Measurements from ENCODE around the gene EIF4G1. TPM values are rescaled to one million over a fixed set of nuclear protein-coding genes. Genes with fewer than 3 reads are reported as not detected.

Gene EIF4G1
- total RNA-seq, 1 experiment from 2014 or later = 496 TPM

DNA sequence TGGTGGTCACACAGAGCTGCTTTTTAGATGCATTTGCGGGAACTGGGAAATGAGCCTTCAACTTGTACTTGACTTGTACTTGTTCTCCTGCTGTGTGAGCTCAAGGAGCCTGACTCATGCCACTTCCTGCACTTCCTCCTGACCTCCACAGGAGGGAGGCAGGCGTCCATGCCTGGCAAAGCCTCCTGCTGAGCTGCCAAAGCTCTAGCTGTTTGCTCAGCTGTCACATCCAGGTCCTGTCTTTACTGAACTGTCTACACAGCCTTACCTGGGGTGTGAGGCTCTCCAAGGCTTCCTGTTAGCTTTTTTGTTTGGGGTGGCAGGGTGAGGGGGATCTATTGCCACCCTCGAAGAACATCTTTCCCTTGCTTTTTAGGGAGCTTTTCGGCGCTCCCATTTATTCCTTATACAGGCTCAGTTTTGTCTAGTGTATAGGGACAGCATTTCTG lies 57.2 kb downstream of the EIF4G1 start:
- peaks cover 5% of the 10 kb centered on the region for H3K79me2 ChIP-seq (ENCODE audit: insufficient read depth, low read length)
- peaks cover 5 to 23% of the 10 kb centered on the region in 2 experiments; a peak in 3 of 4 replicates for H3K4me1 ChIP-seq (ENCODE audit: control insufficient read depth in 1 of 2, insufficient read depth in 2 of 2, low read length in 2 of 2)
- DNase-seq (ENCODE audit: low read depth, low spot score) (peak; percentile 73), ATAC-seq (peak; percentile 93)
- RAD21 ChIA-PET (ENCODE audit: low non-redundant PET in 1 of 2, low total read pairs in 2 of 2, uncharacterized antibody in 2 of 2, unreplicated experiment in 2 of 2) = interaction anchor here (0.5 to 2.2 kb wide), 13 partner anchors 9 to 189 kb away, joined by 3 to 19 read pairs (median 5); partner anchors contain the start of genes EPHB3 (in 1 of the 2) and POLR2H (in 1 of the 2)
- no TSS peak for BruUV-seq (replicated peaks)
- intact Hi-C loops (cut with micrococcal nuclease) = loop anchor here (1.0 to 10.0 kb wide), 5 partner anchors 47 to 403 kb away; no protein-coding TSS in a partner anchor
- H3K9me3 ChIP-seq (ENCODE audit: control insufficient read depth in 1 of 2, insufficient read depth in 1 of 2, low read depth in 1 of 2, low read length in 2 of 2) = no peaks in the 10 kb centered on the region
- H3K4me2 ChIP-seq (ENCODE audit: low read length) = peak overlapping the region; percentile 20; the same call in 1 of the 2 replicates
- H2AFZ ChIP-seq (ENCODE audit: low read depth, low read length, poor library complexity, severe bottlenecking) = no peak overlapping the region
- CTCF ChIA-PET = interaction anchor here (0.6 to 6.1 kb wide), 27 partner anchors 9 to 476 kb away, joined by 3 to 152 read pairs (median 5); partner anchors contain the start of gene CHRD
- TF ChIP-seq TCF7L2 (IDR thresholded peaks at IDR 0.05; ENCODE audit: borderline replicate concordance, extremely low read depth, insufficient read depth, insufficient read length) = no peak
- TF ChIP-seq POLR2A (IDR thresholded peaks at IDR 0.05; ENCODE audit: borderline replicate concordance, extremely low read depth, insufficient read depth, insufficient read length) = no peak
- TF ChIP-seq YY1 (IDR thresholded peaks at IDR 0.05; ENCODE audit: extremely low read depth, insufficient replicate concordance, low read depth, low read length) = peak; percentile 27
- TF ChIP-seq, protein P1, sequence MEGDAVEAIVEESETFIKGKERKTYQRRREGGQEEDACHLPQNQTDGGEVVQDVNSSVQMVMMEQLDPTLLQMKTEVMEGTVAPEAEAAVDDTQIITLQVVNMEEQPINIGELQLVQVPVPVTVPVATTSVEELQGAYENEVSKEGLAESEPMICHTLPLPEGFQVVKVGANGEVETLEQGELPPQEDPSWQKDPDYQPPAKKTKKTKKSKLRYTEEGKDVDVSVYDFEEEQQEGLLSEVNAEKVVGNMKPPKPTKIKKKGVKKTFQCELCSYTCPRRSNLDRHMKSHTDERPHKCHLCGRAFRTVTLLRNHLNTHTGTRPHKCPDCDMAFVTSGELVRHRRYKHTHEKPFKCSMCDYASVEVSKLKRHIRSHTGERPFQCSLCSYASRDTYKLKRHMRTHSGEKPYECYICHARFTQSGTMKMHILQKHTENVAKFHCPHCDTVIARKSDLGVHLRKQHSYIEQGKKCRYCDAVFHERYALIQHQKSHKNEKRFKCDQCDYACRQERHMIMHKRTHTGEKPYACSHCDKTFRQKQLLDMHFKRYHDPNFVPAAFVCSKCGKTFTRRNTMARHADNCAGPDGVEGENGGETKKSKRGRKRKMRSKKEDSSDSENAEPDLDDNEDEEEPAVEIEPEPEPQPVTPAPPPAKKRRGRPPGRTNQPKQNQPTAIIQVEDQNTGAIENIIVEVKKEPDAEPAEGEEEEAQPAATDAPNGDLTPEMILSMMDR (IDR thresholded peaks at IDR 0.05 in 2 of 3, conservative IDR thresholded peaks at IDR 0.05 in 1 of 3; ENCODE audit: borderline replicate concordance in 1 of 3, insufficient read depth in 1 of 3, low read depth in 2 of 3, low read length in 2 of 3) = peak in 2 of 3 experiments; percentile 95 to 98; a peak in 4 of 6 replicates
- TF ChIP-seq, protein P2, sequence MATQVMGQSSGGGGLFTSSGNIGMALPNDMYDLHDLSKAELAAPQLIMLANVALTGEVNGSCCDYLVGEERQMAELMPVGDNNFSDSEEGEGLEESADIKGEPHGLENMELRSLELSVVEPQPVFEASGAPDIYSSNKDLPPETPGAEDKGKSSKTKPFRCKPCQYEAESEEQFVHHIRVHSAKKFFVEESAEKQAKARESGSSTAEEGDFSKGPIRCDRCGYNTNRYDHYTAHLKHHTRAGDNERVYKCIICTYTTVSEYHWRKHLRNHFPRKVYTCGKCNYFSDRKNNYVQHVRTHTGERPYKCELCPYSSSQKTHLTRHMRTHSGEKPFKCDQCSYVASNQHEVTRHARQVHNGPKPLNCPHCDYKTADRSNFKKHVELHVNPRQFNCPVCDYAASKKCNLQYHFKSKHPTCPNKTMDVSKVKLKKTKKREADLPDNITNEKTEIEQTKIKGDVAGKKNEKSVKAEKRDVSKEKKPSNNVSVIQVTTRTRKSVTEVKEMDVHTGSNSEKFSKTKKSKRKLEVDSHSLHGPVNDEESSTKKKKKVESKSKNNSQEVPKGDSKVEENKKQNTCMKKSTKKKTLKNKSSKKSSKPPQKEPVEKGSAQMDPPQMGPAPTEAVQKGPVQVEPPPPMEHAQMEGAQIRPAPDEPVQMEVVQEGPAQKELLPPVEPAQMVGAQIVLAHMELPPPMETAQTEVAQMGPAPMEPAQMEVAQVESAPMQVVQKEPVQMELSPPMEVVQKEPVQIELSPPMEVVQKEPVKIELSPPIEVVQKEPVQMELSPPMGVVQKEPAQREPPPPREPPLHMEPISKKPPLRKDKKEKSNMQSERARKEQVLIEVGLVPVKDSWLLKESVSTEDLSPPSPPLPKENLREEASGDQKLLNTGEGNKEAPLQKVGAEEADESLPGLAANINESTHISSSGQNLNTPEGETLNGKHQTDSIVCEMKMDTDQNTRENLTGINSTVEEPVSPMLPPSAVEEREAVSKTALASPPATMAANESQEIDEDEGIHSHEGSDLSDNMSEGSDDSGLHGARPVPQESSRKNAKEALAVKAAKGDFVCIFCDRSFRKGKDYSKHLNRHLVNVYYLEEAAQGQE (IDR thresholded peaks at IDR 0.05; ENCODE audit: low read depth) = no peak
- peak; percentile 41 for TF ChIP-seq POLR2AphosphoS5 (IDR thresholded peaks at IDR 0.05; ENCODE audit: low read depth, low read length)
- POLR2A ChIA-PET = interaction anchor here (0.6 to 1.6 kb wide), 8 partner anchors 9 to 189 kb away, joined by 3 to 13 read pairs (median 4); no protein-coding TSS in a partner anchor
- no peaks in the 10 kb centered on the region for H3K27me3 ChIP-seq (ENCODE audit: insufficient read depth, low read length)
- H3K36me3 ChIP-seq (ENCODE audit: control insufficient read depth in 1 of 2, insufficient read depth in 2 of 2, low read length in 2 of 2) = peaks cover 18 to 27% of the 10 kb centered on the region in 2 experiments; a peak in 3 of 4 replicates
- no peaks in the 10 kb centered on the region for H3K9me2 ChIP-seq (ENCODE audit: insufficient read depth)
- H3K27ac ChIP-seq (ENCODE audit: low read depth, low read length) = peak overlapping the region; percentile 4; the same call in 1 of the 2 replicates
- no peak overlapping the region for H3K9ac ChIP-seq (ENCODE audit: low read length)
- H3K4me3 ChIP-seq (replicated peaks in 1 of 2; ENCODE audit: low read depth in 1 of 2, low read length in 2 of 2) = no peak overlapping the region
- peaks cover 5% of the 10 kb centered on the region; the same call in 1 of the 2 replicates for H4K20me1 ChIP-seq (ENCODE audit: insufficient read depth)

Measured in HCT116 (cell line).